HG03045 (cell line): ENCODE data around the gene DRAXIN.

Experiments used
- ATAC-seq: cut with Tn5 transposase; IDR thresholded peaks from one replicate; pipeline ENCODE4 v1.9.1; 2021; ENCODE audit warnings: mild to moderate bottlenecking, moderate library complexity; ENCODE audit not compliant: unreplicated experiment

The DRAXIN gene

DNA sequence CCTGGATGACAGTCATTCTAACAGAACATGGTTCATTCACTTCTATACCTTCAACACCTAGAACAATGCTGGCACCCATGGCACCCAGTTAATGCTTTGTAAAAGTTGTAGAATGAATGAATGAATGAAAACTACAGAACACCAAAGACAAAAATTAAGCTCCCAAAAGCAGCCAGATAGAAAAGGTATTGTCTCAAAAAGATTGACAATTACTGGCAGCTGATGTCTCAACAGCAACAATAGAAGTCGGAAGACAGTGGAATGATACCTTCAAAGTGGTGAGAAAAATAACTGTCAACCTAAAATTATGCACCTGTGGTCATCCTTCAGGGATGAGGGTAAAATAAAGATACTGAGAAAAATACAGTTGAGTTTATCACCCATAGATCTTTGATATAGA lies 65.5 kb downstream of the DRAXIN start:
- ATAC-seq: no peak

DNA sequence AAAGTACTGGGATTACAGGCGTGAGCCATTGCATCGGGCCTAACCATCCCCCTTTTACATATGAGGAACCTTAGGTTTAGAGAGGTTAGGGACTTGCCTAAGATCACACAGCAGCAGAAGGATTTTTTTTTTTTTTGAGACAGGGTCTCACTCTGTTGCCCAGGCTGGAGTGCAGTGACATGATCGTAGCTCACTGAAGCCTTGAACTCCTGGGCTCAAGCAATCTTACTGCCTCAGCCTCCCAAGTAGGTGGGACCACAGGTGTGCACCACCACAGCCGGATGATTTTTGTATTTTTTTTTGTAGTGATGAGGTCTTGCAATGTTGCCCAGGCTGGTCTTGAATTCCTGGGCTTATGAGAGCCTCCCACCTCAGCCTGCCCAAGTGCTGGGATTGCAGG lies 68.3 kb downstream of the DRAXIN start:
- ATAC-seq: no peak

DNA sequence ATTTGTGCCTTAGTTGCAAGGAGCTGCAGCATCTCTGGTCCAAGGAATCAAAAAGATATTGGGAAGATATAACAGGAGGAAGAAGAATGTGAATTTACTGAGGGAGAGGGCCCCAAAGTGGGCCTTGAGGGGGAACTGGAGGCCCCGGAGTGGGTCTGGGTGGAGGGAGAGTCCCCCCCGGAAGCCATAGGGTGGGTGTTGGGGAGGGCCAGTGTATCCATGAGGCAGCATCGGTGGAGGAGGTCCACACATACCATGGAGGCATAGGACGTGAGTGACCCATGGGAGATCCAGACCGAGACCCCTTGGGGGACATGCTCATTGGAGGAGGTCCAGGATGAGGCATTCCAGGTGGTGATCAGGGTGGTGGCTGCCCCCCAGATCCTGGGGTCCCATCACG lies 69.8 kb downstream of the DRAXIN start:
- no peak for ATAC-seq

DNA sequence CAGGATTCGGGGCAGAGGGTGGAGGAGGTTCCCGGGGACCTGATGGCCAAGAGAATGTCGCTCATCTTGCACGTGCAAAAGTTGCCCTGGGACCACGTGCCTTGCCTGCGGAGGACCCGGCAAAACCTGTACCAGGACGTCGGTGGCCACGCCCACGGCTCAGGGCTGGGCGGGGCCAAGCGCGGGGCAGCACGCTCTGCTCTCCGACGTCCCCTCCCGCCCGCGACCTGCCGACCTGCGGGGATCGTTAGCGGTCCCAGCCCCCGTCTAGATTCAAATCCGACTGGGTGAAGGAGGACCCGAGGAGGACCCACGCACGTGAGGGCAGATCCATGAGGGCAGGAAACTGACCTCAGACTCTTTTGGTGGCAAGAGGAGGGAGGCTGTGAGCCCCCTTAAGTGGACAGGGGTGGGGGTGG lies 70.5 kb downstream of the DRAXIN start, which contains the start of gene C1orf167:
TSS of gene C1orf167 (plus strand) at position 206 of the 419 bp plus-strand sequence. CDS start 2,208 bp downstream, outside the sequence.
- ATAC-seq: no peak

DNA sequence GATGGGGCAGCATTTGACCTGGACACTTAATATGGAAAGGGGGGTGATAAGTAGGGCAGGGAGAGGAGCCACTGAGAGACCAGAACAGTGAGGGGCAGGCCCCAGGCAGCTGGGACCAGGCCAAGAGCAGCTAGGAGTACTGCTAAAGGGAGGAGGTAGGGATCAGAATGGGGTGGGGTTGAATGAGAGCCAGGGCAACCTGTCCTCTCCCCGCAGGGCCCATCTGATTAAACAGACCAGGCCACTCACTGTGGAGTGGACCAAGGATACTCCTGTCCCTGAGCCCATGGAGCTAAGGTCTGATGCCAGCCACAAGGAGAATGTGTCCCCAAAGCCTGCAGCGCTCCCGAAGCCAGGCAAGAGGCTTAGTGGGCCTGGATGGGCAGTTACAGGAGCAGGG lies 72.6 kb downstream of the DRAXIN start:
- no peak for ATAC-seq

DNA sequence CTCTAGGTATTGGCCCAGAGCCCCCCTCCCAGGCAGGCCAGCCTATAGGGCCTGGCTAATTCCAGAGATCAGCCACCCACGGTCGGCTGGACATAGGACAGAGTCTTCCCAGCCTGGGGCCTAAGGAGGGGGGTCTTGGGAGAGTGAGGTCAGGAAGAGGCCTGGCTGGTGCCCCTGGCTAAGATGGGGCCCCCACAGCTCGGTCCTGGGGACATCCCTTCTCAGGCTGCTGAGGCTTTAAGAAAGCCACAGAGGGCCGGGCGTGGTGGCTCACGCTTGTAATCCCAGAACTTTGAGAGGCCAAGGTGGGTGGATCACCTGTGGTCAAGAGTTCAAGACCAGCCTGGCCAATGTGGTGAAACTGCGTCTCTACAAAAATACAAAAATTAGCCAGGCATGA lies 73.0 kb downstream of the DRAXIN start:
- no peak for ATAC-seq

DNA sequence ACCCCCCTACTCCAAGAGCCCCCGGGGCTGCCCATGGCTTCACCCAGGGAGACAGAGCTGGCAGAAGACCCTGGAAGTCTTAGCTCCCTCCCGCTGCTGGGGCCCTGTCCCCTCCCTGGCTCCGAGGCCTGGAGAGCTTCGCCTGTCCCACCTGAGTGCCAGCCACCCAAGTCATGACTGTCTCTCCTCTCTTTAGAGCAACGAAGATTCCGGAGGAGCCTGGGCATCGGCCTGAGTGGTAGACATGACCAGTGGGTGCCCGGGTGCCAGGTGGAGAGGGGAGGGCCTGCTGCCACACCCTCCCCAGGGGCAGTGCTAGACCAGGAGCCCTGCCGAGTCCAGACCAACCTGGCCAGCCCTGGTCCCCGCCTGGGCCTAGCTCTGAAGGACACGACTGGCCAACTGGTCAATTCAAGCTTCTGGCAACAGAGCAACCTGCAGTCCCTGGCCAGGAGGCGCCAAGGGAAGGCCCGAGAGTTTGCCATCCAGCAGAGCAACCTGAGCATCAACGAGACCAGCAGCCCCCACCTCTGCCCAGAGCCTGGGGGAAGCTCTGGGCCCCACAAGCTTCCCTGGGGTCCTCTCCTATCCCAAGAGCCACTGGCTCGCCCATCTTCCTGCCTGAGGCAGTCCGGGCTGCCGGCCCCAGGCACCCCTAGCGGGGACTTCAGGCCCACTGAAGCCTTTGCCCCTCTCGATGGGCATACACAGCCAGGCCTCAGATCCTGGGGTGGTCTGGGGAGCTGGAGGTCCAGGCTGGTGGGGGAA lies 74.3 kb downstream of the DRAXIN start:
- no peak for ATAC-seq

DNA sequence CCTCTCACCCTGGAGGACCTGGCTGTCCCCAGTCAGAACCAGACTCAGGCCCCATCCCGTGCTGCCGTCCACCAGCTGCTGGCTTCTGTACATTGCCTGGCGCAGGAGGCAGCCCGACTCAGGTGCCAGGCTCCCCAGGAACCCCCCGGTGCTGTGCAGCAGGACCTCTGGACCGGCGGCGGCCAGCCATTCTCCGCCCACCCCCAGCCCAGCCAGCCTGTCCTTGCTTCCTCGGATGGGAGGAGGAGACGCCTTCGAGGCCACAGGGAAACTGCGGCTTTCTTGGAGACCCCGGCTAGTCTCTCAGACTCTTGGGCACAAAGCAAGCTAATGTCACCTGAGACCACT lies 74.9 kb downstream of the DRAXIN start:
- no peak for ATAC-seq

DNA sequence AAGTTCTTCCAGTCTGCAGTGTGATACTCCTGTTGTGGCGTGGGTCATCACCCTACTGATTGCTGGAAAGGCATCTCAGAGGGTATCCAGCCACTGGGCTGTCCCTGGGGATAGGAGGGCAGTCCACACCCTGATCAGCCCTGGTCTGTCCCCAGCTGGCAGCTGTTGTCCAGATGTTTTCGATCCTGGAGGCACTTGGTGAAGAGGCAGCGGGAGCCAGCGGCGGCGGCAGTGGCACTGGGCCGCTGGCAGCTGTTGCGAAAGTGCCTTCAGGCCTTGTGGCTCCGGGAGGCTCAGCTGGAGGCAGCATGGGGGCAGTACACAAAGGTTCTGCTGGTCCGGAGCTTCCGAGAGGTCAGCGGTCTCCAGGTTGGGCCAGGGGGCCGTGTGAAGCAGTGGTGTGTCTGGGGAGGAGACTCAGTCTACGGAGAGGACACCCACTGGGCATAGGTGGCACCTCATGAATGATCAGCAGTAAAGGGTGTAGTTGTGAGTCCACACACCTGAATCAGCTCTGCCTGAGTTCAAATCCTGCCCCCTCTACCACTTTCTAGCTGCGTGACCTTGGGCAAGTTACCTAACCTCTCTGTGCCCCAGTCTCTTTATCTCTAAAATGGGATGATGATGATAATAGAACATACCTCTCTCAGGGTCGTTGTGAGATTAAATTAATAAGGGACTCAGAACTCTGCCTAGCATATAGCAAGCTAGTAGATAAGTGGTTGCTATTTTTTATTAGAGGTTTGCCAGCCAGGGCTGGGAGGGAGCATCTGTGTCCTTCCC lies 76.6 kb downstream of the DRAXIN start:
- ATAC-seq: no peak

DNA sequence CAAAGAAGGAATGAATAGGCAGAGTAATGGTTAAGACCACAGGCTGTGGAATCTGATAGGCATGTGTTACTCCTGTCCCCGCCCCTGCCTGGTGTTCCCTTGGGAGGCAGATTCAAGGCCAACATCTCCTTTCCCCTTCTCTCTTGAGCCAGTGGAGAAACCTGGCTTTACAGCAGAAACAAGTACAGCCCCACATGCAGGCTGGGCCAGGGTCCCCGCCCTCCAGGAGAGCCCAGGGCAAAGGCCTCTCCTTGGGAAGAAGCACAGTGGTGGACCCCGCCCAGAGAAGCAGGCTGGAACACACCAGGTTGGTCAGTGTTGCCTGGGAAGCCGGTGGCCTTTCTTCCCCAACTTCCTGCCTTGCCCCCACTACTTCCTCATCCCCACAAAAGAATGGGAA lies 77.3 kb downstream of the DRAXIN start:
- ATAC-seq: no peak

DNA sequence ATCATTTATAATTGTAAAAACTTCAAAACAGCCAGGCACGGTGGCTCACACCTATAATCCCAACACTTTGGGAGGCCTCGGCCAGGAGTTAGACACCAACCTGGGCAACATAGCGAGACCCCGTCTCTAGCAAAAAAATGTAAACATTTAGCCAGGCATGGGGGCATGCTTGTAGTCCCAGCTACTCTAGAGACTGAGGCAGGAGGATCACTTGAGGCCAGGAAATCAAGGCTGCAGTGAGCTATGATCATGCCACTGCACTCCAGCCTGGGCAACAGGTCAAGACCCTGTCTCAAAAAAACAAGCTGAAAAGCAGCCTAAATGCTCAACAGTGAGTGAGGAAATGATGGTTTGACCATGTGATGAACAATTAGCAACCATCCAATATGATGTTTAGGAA lies 77.8 kb downstream of the DRAXIN start:
- ATAC-seq: no peak

DNA sequence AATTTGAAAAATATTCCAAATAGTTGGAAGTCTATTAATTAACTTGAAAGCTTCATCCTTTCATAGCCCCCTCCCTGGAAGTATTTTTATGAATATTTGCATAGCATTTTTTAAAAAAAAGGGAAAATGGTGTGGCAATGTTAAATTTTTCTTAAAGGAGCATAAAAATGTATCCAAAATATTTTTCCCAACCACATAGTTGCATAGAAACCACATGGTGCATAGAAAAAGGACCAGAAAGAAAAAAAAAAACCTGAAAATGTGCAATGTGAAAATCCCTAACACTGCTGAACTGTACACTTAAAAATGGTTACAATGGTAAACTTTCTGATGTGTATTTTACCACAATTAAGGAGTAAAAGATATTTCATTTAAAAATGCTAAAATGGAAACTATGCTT lies 78.5 kb downstream of the DRAXIN start:
- ATAC-seq: no peak

DNA sequence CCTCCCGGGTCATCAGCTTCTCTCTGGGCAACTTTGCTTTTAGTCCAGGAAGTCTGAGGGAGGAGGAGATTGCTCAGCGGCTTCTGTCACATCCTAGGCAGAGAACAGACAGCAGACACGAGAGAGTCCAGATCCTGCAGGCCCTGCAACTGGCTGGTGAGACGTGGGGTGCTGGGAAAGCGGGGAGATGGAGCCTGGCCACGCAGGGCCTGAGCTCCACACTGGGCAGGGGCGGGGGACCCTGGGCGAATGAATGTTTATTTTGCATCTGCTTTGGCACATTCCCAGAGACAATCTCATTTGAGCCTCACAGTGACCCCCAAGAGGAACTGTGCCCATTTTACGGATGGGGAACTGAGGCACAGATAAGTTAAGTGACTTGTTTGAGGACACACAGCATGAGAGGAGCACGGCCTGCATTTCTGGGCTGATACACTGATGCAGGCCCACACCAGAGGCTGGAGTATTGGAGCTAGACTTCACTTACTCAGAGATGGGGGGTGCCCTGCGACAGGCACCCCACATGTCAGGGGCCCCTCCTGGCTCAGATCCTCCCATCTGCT lies 80.1 kb downstream of the DRAXIN start:
- no peak for ATAC-seq

DNA sequence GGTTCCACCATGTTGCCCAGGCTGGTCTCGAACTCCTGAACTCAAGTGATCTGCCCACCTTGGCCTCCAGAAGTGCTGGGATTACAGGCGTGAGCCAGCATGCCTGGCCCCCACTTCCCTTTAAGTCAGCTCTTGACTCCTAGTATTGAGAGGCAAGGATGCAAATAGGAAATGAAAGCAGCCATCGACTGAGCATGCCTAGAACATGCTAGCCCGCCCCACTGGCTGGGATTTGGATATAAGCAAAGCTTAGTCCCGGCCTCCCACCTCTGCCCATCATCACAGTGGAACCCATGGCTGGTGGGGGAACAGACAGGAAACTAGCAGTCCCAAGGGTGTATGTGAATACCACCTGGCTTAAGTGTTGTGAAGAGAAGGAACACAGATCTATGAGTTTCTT lies 80.9 kb downstream of the DRAXIN start:
- no peak for ATAC-seq

DNA sequence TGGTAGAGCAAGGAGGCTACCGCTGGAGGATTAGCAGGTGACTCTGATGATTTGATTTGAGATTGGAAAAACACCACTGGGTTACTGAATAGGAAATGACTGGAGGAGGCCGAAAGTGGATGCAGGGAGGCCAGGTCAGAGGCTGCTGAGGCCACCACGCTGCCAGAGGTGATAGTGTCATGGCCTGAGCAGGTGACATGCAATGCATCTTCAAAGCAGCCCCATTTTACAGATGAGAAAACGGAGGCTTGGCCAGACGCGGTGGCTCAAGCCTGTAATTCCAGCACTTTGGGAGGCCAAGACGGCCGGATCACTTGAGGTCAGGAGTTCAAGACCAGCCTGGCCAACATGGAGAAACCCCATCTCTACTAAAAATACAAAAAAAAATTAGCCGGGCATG lies 83.2 kb downstream of the DRAXIN start:
- ATAC-seq: no peak
